Choroid plexus epithelial cell (primary cell): Measurements from ENCODE around the gene CCBE1.

Experiments used
- DNase-seq: peaks from one replicate; pipeline ENCODE4 v3.0.0-alpha.2; 2010; ENCODE audit warnings: low read depth
- H3K4me3 ChIP-seq: 2 replicates; pipeline ENCODE4 v1.5.1; 2011; ENCODE audit warnings: low read depth, mild to moderate bottlenecking, control low read depth, low read length, moderate library complexity
- TF ChIP-seq, protein P1 (sequence below): conservative IDR thresholded peaks from 2 replicates; pipeline ENCODE4 v1.5.1; 2011; ENCODE audit warnings: low read depth, mild to moderate bottlenecking, control low read depth, inconsistent platforms, low read length, moderate library complexity

CCBE1 gene

GRCh38 chr18:59663096-59663495, 34.1 kb downstream of the CCBE1 start:
- DNase-seq: no peak
- TF ChIP-seq, protein P1, sequence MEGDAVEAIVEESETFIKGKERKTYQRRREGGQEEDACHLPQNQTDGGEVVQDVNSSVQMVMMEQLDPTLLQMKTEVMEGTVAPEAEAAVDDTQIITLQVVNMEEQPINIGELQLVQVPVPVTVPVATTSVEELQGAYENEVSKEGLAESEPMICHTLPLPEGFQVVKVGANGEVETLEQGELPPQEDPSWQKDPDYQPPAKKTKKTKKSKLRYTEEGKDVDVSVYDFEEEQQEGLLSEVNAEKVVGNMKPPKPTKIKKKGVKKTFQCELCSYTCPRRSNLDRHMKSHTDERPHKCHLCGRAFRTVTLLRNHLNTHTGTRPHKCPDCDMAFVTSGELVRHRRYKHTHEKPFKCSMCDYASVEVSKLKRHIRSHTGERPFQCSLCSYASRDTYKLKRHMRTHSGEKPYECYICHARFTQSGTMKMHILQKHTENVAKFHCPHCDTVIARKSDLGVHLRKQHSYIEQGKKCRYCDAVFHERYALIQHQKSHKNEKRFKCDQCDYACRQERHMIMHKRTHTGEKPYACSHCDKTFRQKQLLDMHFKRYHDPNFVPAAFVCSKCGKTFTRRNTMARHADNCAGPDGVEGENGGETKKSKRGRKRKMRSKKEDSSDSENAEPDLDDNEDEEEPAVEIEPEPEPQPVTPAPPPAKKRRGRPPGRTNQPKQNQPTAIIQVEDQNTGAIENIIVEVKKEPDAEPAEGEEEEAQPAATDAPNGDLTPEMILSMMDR: no peak
- no peak overlapping the region for H3K4me3 ChIP-seq

DNA sequence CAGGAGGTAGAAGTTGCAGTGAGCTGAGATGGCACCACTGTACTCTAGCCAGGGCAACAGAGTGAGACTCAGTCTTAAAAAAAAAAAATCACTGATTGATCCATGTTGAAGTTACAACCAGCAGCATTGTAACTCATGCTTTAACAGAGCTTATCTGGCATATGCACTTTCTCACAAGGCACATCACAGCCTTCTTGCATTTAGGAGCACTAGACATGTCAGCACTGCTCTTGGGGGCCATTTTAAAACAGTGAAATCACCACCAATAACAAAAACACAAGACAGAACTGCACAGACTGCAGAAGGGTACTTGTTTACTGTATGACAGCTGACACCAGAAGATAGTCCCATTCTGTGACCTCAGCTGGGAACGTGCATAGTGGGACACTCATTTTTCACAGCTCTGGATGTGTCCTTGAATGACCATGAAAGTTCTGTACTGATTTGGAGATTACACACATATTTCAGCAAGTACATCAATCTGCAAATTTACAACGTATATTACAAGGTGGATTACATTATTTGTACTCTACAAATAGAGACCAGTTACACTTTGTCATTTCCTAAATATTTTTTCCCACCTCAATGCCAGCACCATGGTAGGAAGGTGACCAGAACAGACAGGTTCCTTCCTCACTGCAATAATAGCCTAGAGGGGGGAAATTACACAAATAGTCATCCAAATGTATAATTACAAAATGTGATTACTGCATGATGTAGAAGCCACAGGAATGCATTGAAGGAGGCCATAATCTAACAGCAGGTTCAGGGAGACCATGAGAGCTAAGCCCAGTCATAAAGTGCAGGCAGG, 35.1 kb downstream of the CCBE1 start:
- no peak overlapping the region for H3K4me3 ChIP-seq
- DNase-seq: peak; percentile 58
- TF ChIP-seq, protein P1: no peak

DNA sequence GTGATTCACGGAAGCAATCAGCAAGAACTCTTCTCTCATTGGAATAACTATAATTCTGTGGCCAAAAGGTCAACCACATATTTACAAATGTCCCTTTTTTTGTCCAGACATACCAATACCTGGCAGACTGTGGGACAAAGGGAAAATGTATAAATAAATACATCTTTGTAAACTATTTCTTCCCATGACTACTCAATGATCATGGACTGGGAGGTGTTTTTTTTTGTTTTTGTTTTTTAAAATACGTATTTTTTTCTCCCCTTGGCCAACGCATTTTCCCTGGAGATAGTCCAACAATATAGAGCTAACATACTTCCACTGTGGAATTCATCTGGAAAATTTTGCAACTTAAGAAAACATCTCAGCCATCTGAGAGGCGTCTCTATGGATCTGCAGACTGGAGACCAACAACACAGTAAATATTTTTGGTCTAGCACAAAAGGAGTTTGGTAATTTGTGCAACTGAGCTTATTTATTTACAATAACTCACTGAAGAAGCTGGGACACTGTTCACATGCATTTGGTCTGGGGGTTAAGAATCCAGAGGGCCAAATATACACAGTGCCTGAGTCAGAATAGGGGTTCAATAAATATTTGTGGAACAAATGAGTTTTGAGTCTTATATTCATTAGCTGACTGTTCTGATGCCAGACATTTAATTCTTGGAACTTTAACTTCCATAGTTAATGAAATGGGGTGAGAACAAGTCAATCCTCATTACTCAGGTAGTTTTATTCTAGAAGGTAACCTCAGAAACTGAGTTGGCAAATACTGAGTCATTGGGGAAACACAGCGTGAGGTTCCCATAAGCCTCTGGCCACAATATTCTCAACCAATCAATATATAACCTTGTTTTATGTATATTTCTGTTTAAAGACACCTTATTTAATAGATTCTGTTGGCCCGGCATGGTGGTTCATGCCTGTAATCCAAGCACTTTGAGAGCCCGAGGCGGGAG, 36.2 kb downstream of the CCBE1 start:
- peak; percentile 84 for DNase-seq
- H3K4me3 ChIP-seq: no peak overlapping the region
- TF ChIP-seq, protein P1: no peak

DNA sequence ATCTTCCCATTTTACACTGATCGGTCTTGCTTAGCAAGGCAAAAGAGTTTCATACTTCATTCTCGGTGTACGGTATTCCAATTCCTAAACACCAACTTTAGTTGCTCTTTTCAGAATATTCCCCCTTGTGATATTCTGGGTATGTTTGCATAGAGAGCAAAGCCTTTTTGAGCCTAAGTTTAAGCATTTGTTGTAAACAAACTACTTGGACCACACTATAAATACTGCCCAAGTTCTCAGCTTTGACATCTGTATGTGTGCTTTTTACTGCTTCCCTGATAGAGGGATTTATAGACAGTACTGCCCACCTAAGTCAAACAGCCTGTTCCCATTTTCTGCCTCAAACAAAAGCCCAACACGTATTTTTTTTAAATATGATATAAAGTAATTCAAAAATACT, 36.9 kb downstream of the CCBE1 start:
- no peak for DNase-seq
- TF ChIP-seq, protein P1: no peak
- H3K4me3 ChIP-seq: no peak overlapping the region

- DNase-seq: peak; percentile 23
- H3K4me3 ChIP-seq: peak overlapping the region; percentile 52
- TF ChIP-seq, protein P1: peak; percentile 5
These were observed 37.6 kb downstream of the CCBE1 start for GRCh38 chr18:59659508-59660170.

- no peak for DNase-seq
- no peak overlapping the region for H3K4me3 ChIP-seq
- TF ChIP-seq, protein P1: no peak
These were observed 38.3 kb downstream of the CCBE1 start for GRCh38 chr18:59658941-59659340.
